GM18505 (cell line): ENCODE results near the gene RABL3.

Experiments
- ATAC-seq: cut with Tn5 transposase; IDR thresholded peaks from one replicate; pipeline ENCODE4 v1.9.1; 2021; ENCODE audit not compliant: unreplicated experiment
- POLR2A ChIP-seq: IDR thresholded peaks from 4 replicates; pipeline ENCODE4 v1.6.1; 2011; ENCODE audit warnings: borderline replicate concordance; ENCODE audit not compliant: insufficient read depth, insufficient read length; ENCODE audit errors: extremely low read depth

RABL3 gene

GRCh38 chr3:120661106-120661905 is 81.0 kb downstream of the RABL3 start:
- ATAC-seq = no peak

DNA sequence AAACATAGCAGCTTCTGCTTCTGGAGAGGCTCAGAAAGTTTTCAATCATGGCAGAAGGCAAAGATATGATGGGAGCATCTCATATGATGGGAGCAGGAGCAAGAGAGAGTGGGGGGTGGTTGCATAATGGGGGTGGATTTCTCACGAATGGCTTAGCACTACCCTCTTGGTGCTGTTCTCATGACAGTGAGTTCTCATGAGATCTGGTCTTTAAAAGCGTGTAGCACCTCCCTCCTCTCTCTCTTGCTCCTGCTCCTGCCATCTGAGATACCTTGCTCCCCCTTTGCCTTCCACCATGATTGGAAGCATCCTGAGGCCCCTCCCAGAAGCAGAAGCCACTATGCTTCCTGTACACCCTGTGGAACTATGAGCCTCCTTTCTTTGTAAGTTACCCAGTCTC is 82.5 kb downstream of the RABL3 start:
- no peak for ATAC-seq
- TF ChIP-seq POLR2A = no peak

More at GRCh38 chr3:120661106-120661905, 81.0 kb downstream of the RABL3 start:
- TF ChIP-seq POLR2A = no peak

GRCh38 chr3:120659285-120659684 is 83.0 kb downstream of the RABL3 start:
- ATAC-seq = no peak
- TF ChIP-seq POLR2A = no peak

- TF ChIP-seq POLR2A = no peak
- no peak for ATAC-seq
Observed at GRCh38 chr3:120652896-120653545, 89.3 kb downstream of the RABL3 start.

- TF ChIP-seq POLR2A = no peak
- no peak for ATAC-seq
Observed at GRCh38 chr3:120652281-120652680, 90.0 kb downstream of the RABL3 start.

DNA sequence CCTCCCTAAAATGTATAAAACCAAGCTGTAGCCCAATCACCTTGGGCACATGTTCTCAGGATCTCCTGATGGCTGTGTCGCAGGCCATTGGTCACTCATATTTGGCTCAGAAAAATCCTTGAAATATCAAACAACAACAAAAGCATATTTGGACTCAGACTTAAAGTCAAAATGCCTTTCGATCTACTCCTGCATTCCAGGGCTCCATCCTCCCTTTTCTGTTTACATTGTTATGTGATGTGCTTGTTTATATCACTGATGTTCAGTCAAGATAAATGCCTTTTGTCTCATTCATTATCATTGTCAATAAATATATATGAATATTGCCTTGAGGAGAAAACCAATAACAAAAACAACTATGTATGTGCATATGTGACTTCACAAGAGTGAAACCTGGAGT is 92.0 kb downstream of the RABL3 start:
- ATAC-seq = no peak
- no peak for TF ChIP-seq POLR2A

- TF ChIP-seq POLR2A = no peak
- ATAC-seq = no peak
Observed at GRCh38 chr3:120649830-120650233, 92.5 kb downstream of the RABL3 start.

- ATAC-seq = no peak
- TF ChIP-seq POLR2A = no peak
Observed at GRCh38 chr3:120648290-120648689, 94.0 kb downstream of the RABL3 start.

GRCh38 chr3:120646771-120647432 is 95.4 kb downstream of the RABL3 start:
- TF ChIP-seq POLR2A = no peak
- ATAC-seq = no peak

DNA sequence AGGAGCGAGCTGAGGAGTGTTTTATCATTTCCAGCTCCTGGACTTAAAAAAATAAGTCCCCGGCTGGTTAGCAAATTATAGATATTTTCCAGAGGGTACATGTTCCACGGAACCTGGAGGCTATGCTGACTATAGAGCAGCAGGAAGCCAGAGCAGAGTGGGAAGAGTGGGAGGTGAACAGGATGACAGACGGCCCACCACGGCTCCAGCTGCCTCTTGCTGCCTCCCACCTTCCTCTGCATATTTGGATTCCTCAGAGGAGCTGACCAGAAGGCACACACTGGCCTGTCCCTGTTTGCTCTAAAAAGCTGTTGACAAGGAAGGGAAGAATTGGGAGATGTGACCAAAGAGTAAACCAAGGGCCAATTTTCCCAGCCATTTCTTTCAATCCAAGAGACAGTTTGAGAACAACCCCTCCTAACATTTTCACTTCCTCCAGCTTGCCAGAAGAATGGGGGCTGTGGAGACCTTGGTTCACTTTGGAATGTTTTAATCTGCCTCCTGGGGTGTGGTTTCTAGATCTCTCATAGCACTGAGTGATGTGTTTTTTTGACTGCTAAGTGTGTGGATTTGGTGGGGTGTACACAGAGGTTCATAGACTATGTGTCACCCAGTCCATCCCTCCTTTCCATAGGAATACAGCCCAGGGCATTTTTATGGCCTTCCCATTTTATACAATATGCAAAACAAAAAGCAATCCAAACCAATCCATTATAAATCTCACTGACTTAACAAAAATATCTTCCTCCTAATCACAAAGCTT is 97.1 kb downstream of the RABL3 start:
- TF ChIP-seq POLR2A = no peak
- no peak for ATAC-seq

GRCh38 chr3:120642368-120642948 is 99.9 kb downstream of the RABL3 start:
- ATAC-seq = no peak
- TF ChIP-seq POLR2A = no peak

GRCh38 chr3:120641696-120642246 is 100.5 kb downstream of the RABL3 start:
- ATAC-seq = no peak
- TF ChIP-seq POLR2A = no peak
